Ovary (tissue), 3 donors: ENCODE results near the gene PPP2R5D.

Source experiments
- CTCF ChIP-seq, 3 donors: fragments of 450-650 bp in 2 of 3; fragments of 200-600 bp in 1 of 3; IDR thresholded peaks; one replicate each; pipeline versions ENCODE4 v1.5.1 to v1.8.0; 2016 to 2022; ENCODE audit warnings: antibody characterized with exemption in 3 of 3, mild to moderate bottlenecking in 1 of 3
- POLR2A ChIP-seq: fragments of 450-650 bp; IDR thresholded peaks from one replicate; pipeline ENCODE4 v1.6.1; 2017; ENCODE audit warnings: antibody characterized with exemption, mild to moderate bottlenecking, moderate library complexity
- donor health status: DM: no; HTN: no; CAD: no.

GRCh38 chr6:42963855-42964605, 20.3 kb upstream of the PPP2R5D start:
- TF ChIP-seq CTCF (IDR thresholded peaks at IDR 0.05) (no peak), POLR2A (no peak)
